Measurements from ENCODE around the gene CDPF1. TPM values are rescaled to one million over a fixed set of nuclear protein-coding genes. Genes with fewer than 3 reads are reported as not detected.

CDPF1 gene
- total and polyA plus RNA-seq, 2 of the 4 experiments (the other 2 are of a cell fraction) = 11.5 to 14.5 TPM

DNA sequence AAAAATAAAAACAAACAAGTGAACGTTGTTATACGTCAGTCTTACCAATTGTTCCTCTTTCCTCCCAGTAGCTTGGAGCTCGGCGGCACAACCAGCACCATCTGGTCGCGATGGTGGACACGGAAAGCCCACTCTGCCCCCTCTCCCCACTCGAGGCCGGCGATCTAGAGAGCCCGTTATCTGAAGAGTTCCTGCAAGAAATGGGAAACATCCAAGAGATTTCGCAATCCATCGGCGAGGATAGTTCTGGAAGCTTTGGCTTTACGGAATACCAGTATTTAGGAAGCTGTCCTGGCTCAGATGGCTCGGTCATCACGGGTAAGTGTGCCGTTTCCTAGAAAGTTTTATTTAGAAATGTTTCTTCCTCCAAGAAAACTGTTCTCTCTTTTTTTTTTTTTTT is 51.8 kb downstream of the CDPF1 start:
- Histone ChIP-seq H3K4me3 (ENCODE audit: insufficient read depth, low read depth, low read length) (no peak overlapping the region), H3K9me1 (ENCODE audit: insufficient read depth, low read length) (peaks cover 10% of the 10 kb centered on the region), H2AK9ac (replicated peaks; ENCODE audit: low read depth, low read length, poor library complexity) (no peak overlapping the region), H3K27ac (ENCODE audit: insufficient read depth, low read length) (no peak overlapping the region), H3K27me3 (ENCODE audit: control insufficient read depth, insufficient read depth, low read length) (no peaks in the 10 kb centered on the region), H2BK15ac (ENCODE audit: low read depth, low read length) (no peak overlapping the region), H3K4ac (ENCODE audit: low read depth, low read length) (no peak overlapping the region), H3K79me1 (ENCODE audit: low read depth in 1 of 2, low read length in 2 of 2) (peaks cover 4 to 15% of the 10 kb centered on the region in 2 experiments; a peak in 2 of 4 replicates), H3K9me3 (ENCODE audit: control insufficient read depth, insufficient read depth, low read length) (no peaks in the 10 kb centered on the region), H3K56ac (ENCODE audit: extremely low read depth, insufficient read depth, low read length) (no peak overlapping the region), H2BK20ac (ENCODE audit: low read depth, low read length) (no peak overlapping the region), H4K5ac (ENCODE audit: low read depth, low read length) (no peak overlapping the region), H3K18ac (ENCODE audit: low read depth, low read length) (no peak overlapping the region), H2BK120ac (ENCODE audit: low read depth, low read length) (no peak overlapping the region), H4K8ac (ENCODE audit: low read depth in 2 of 2, low read length in 2 of 2) (no peak overlapping the region), H3K14ac (replicated peaks; ENCODE audit: low read depth, low read length) (no peak overlapping the region), H3K4me2 (ENCODE audit: low read depth, low read length) (no peak overlapping the region), H4K20me1 (ENCODE audit: insufficient read depth, low read length) (peaks cover 4% of the 10 kb centered on the region), H2BK5ac (ENCODE audit: low read depth, low read length, poor library complexity, severe bottlenecking) (no peak overlapping the region), H3K9ac (ENCODE audit: low read depth, low read length) (no peak overlapping the region), H3K4me1 (ENCODE audit: control insufficient read depth, insufficient read depth, low read length) (peaks cover 4% of the 10 kb centered on the region; the same call in 1 of the 2 replicates), H3K36me3 (ENCODE audit: control insufficient read depth, insufficient read depth, low read length) (peaks cover 20% of the 10 kb centered on the region), H2AFZ (replicated peaks; ENCODE audit: low read length, poor library complexity) (no peak overlapping the region), H2AK5ac (ENCODE audit: low read depth, low read length) (no peak overlapping the region), H4K91ac (ENCODE audit: insufficient read depth, low read depth, low read length) (no peak overlapping the region), H3K23ac (ENCODE audit: low read depth, low read length) (no peak overlapping the region)
- ChIA-PET POLR2A (ENCODE audit: unreplicated experiment) (no interaction called here), CTCF (no interaction called here)
- ATAC-seq (ENCODE audit: low read depth) (no peak), DNase-seq (no peak)
- dilution Hi-C loops (cut with HindIII; ENCODE audit: low sequenced_read_pairs, unreplicated experiment) (no loop called here), in situ Hi-C loops (cut with MboI; ENCODE audit: low sequenced_read_pairs) (no loop called here), intact Hi-C loops (cut with micrococcal nuclease) (no loop called here)
- 97% methylated on average over 5 of the region's 18 CpGs; no CpG with 5 or more reads in 1 of the 2 experiments for WGBS, 2 experiments (ENCODE audit: extremely low coverage in 2 of 2, insufficient read length in 1 of 2)
- TF ChIP-seq FOS (IDR thresholded peaks at IDR 0.05; ENCODE audit: low read depth, low read length) = no peak
- peak; percentile 89 for TF ChIP-seq CEBPB (IDR thresholded peaks at IDR 0.05; ENCODE audit: low read depth, low read length)
- BruUV-seq (replicated peaks) = no TSS peak
